COLO668 (cell line): ENCODE measurements around the gene CFAP410.
"Not testable (repeated sequence)": the region's sequence is repeated elsewhere in the genome, so short reads cannot be mapped to it uniquely, and the experiment has no call there.

Experiments
- DNase-seq: peaks from one replicate; lab custom pipeline; 2025; ENCODE audit not compliant: unreplicated experiment; lab: John Stamatoyannopoulos, UW

The CFAP410 gene

GRCh38 chr21:44288251-44289110, 50.7 kb downstream of the CFAP410 start:
- DNase-seq = no peak

GRCh38 chr21:44286716-44287632, 52.2 kb downstream of the CFAP410 start:
- DNase-seq = no peak

DNA sequence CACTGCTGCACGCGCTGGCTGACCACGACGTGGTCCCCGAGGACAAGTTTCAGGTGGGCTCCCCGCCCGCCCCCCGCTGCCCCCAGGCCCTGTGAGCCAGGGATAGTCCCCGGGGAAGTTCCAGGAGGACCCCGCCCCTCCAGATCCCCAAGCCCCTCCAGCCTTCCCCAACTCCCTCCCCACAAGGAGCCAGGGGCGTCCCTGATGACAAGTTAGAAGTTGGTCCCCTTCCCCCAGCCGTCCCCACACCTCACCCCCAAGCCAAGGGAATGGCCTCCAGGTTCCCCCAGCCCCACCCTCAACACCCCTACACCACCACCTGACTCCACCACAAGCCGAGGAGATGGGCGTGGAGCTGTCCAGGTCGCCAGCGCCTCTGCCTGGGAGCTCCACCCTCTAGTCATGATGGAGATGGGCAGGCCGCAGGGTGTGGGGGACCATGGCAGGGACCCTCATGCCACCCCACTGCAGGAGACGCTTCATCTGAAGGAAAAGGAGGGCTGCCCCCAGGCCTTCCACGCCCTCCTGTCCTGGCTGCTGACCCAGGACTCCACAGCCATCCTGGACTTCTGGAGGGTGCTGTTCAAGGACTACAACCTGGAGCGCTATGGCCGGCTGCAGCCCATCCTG, 53.0 kb downstream of the CFAP410 start:
- DNase-seq = no peak

DNA sequence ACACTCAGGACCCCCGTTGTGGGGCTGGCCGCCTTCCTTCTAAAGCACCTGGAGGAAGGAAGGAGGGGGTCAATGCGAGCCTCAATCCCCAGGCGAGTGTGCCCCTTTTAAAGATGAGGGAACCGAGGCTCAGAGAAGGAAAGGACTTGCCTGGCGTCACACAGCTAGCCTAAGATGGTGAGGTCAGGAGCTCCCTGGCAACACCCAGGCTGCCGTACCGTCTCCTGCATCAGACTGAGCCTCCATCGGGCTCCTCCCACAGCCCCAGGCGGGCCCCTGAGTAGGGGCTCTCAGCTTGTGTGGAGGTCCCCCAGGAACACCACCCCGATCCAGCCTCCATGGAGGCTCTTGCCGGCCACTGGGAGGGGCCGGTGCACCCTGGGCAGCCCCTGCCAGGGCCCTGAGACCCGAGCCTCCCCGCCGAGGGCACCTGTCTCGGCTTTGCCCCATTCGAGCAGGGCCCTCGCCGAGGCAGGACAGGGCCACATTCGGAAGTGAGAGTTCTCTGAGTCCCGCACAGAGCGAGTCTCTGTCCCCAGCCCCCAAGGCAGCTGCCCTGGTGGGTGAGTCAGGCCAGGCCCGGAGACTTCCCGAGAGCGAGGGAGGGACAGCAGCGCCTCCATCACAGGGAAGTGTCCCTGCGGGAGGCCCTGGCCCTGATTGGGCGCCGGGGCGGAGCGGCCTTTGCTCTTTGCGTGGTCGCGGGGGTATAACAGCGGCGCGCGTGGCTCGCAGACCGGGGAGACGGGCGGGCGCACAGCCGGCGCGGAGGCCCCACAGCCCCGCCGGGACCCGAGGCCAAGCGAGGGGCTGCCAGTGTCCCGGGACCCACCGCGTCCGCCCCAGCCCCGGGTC, 53.8 kb downstream of the CFAP410 start, which contains the start of gene AIRE:
Gene AIRE (plus strand): TSS at position 739 of the 855 bp plus-strand sequence. CDS start 131 bp downstream, outside the sequence.
- DNase-seq = no peak

- DNase-seq = no peak
Observed at GRCh38 chr21:44283948-44284347, 55.2 kb downstream of the CFAP410 start.

DNA sequence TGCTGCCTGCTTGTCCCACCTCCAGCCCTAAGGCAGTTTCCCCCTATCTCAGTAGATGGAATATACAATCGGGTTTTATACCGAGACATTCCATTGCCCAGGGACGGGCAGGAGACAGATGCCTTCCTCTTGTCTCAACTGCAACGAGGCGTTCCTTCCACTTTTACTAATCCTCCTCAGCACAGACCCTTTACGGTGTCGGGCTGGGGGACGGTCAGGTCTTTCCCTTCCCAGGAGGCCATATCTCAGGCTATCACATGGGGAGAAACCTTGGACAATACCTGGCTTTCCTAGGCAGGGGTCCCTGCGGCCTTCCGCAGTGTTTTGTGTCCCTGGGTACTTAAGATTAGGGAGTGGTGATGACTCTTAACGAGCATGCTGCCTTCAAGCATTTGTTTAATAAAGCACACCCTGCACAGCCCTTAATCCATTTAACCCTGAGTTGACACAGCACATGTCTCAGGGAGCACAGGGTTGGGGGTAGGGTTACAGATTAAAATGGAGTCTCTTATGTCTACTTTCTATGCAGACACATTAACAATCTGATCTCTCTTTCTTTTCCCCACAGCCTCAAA, 55.9 kb downstream of the CFAP410 start:
- not testable (repeated sequence) for DNase-seq

DNA sequence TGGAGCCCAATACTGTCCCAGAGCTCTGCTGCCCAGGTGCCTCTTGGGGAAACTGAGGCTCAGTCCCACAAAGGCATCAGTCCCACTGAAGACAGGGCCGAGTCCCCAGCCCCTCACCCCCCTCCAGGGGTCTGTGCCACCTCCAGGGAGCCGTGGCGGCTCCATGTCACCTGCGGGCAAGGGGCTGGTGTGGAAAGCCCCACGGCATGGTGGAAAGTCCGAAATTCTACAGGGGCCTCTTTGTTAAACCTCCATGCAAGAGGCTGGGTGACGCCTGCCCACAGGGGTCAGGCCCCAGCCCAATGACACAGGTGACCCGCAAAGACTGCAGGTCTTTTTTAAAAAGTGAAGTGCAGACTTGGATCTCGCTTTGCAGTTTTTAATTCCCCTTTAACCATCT, 56.8 kb downstream of the CFAP410 start:
- DNase-seq = no peak

- DNase-seq = no peak
Observed at GRCh38 chr21:44281801-44282200, 57.4 kb downstream of the CFAP410 start.

GRCh38 chr21:44279354-44280260, 59.6 kb downstream of the CFAP410 start:
- DNase-seq = peak; percentile 73
